SU-DHL-6 (cell line): ENCODE data around the gene CCNDBP1.

Experiments used
- CTCF ChIP-seq: fragments of 200-600 bp; sonication (generic); IDR thresholded peaks from one replicate; pipeline ENCODE4 v1.5.1; 2017; ENCODE audit warnings: antibody characterized with exemption, mild to moderate bottlenecking, low read length, moderate library complexity; ENCODE audit not compliant: insufficient read depth, poor library complexity, severe bottlenecking
- EZH2phosphoT487 ChIP-seq: fragments of 200-600 bp; sonication (generic), shearing (Covaris generic); conservative IDR thresholded peaks from 2 replicates; pipeline ENCODE4 v1.6.1; 2018; ENCODE audit warnings: mild to moderate bottlenecking, antibody characterized with exemption, low read length, moderate library complexity, mixed read lengths

GRCh38 chr15:43185157-43186002 is at the start of gene CCNDBP1:
- TF ChIP-seq CTCF: no peak
- no peak for TF ChIP-seq EZH2phosphoT487
